HG02870 (cell line): Measurements from ENCODE around the gene CSNK1G2.

ENCODE experiments used
- ATAC-seq: cut with Tn5 transposase; IDR thresholded peaks from one replicate; pipeline ENCODE4 v1.9.1; 2021; ENCODE audit warnings: mild to moderate bottlenecking, moderate library complexity; ENCODE audit not compliant: unreplicated experiment

Gene CSNK1G2

GRCh38 chr19:1917926-1918325 lies 23.0 kb upstream of the CSNK1G2 start:
- ATAC-seq = no peak

GRCh38 chr19:1918975-1919374 lies 22.0 kb upstream of the CSNK1G2 start:
- ATAC-seq = no peak

GRCh38 chr19:1920644-1921043 lies 20.3 kb upstream of the CSNK1G2 start:
- no peak for ATAC-seq

GRCh38 chr19:1921326-1921725 lies 19.6 kb upstream of the CSNK1G2 start:
- ATAC-seq = no peak

- no peak for ATAC-seq
Observed at GRCh38 chr19:1921825-1922224, 19.1 kb upstream of the CSNK1G2 start.

GRCh38 chr19:1922803-1923202 lies 18.2 kb upstream of the CSNK1G2 start:
- ATAC-seq = no peak

GRCh38 chr19:1923319-1923718 lies 17.7 kb upstream of the CSNK1G2 start:
- peak; percentile 69 for ATAC-seq

GRCh38 chr19:1924320-1924961 lies 16.5 kb upstream of the CSNK1G2 start:
- ATAC-seq = no peak

GRCh38 chr19:1925544-1925943 lies 15.4 kb upstream of the CSNK1G2 start:
- ATAC-seq = no peak

GRCh38 chr19:1929021-1929742 lies 11.8 kb upstream of the CSNK1G2 start:
- ATAC-seq = no peak

GRCh38 chr19:1931445-1931844 lies 9.5 kb upstream of the CSNK1G2 start:
- ATAC-seq = no peak

GRCh38 chr19:1932395-1932794 lies 8.6 kb upstream of the CSNK1G2 start:
- no peak for ATAC-seq

GRCh38 chr19:1933244-1933643 lies 7.7 kb upstream of the CSNK1G2 start:
- ATAC-seq = no peak

- no peak for ATAC-seq
Observed at GRCh38 chr19:1933942-1934341, 7.0 kb upstream of the CSNK1G2 start.

GRCh38 chr19:1935484-1936208 lies 5.3 kb upstream of the CSNK1G2 start:
- ATAC-seq = no peak

GRCh38 chr19:1936430-1936829 lies 4.5 kb upstream of the CSNK1G2 start:
- ATAC-seq = no peak

- ATAC-seq = no peak
Observed at GRCh38 chr19:1936916-1937610, 3.9 kb upstream of the CSNK1G2 start.

GRCh38 chr19:1938071-1938470 lies 2.9 kb upstream of the CSNK1G2 start:
- no peak for ATAC-seq

GRCh38 chr19:1942078-1942933 lies 1.3 kb downstream of the CSNK1G2 start:
- ATAC-seq = peak; percentile 15

GRCh38 chr19:1942934-1943555 lies 2.1 kb downstream of the CSNK1G2 start:
- ATAC-seq = no peak
